ENCODE measurements around the gene WDR64.
"Not testable (repeated sequence)": the region's sequence is repeated elsewhere in the genome, so short reads cannot be mapped to it uniquely, and the experiment has no call there.

WDR64 gene

GRCh38 chr1:241730031-241730430 is 78.0 kb downstream of the WDR64 start:
- H3K27ac ChIP-seq, result no peak overlapping the region
- H3K4me3 ChIP-seq (ENCODE audit: low read depth, low read length), result no peak overlapping the region
- TF ChIP-seq CTCF (IDR thresholded peaks at IDR 0.05; ENCODE audit: low read depth, low read length, missing control alignments), result no peak
- DNase-seq, result no peak
- H3K27me3 ChIP-seq (replicated peaks), result no peaks in the 10 kb centered on the region
- H3K36me3 ChIP-seq (replicated peaks), result no peaks in the 10 kb centered on the region
- in situ Hi-C loops (cut with HindIII; ENCODE audit: low pct_ligation_motif_present, low sequenced_read_pairs), result no loop called here

- Histone ChIP-seq H3K27me3 (replicated peaks) (no peaks in the 10 kb centered on the region), H3K36me3 (replicated peaks) (no peaks in the 10 kb centered on the region), H3K4me3 (ENCODE audit: low read depth, low read length) (no peak overlapping the region), H3K27ac (no peak overlapping the region)
- DNase-seq, result no peak
- TF ChIP-seq CTCF (IDR thresholded peaks at IDR 0.05; ENCODE audit: low read depth, low read length, missing control alignments), result no peak
- in situ Hi-C loops (cut with HindIII; ENCODE audit: low pct_ligation_motif_present, low sequenced_read_pairs), result no loop called here
Measured at GRCh38 chr1:241733899-241734298, 81.8 kb downstream of the WDR64 start.

GRCh38 chr1:241734533-241734932 is 82.5 kb downstream of the WDR64 start:
- no peaks in the 10 kb centered on the region for H3K36me3 ChIP-seq (replicated peaks)
- no peak for TF ChIP-seq CTCF (IDR thresholded peaks at IDR 0.05; ENCODE audit: low read depth, low read length, missing control alignments)

GRCh38 chr1:241735493-241735926 is 83.4 kb downstream of the WDR64 start:
- H3K27me3 ChIP-seq (replicated peaks); H3K27ac ChIP-seq; in situ Hi-C loops (cut with HindIII; ENCODE audit: low pct_ligation_motif_present, low sequenced_read_pairs); H3K4me3 ChIP-seq (ENCODE audit: low read depth, low read length); H3K36me3 ChIP-seq (replicated peaks); DNase-seq: not testable (repeated sequence)

More at GRCh38 chr1:241734533-241734932, 82.5 kb downstream of the WDR64 start:
- Histone ChIP-seq H3K27me3 (replicated peaks) (no peaks in the 10 kb centered on the region), H3K27ac (no peak overlapping the region), H3K4me3 (ENCODE audit: low read depth, low read length) (no peak overlapping the region)
- DNase-seq, result no peak
- in situ Hi-C loops (cut with HindIII; ENCODE audit: low pct_ligation_motif_present, low sequenced_read_pairs), result no loop called here

GRCh38 chr1:241736387-241736786 is 84.3 kb downstream of the WDR64 start:
- Histone ChIP-seq H3K4me3 (ENCODE audit: low read depth, low read length) (no peak overlapping the region), H3K36me3 (replicated peaks) (no peaks in the 10 kb centered on the region), H3K27ac (no peak overlapping the region), H3K27me3 (replicated peaks) (no peaks in the 10 kb centered on the region)
- in situ Hi-C loops (cut with HindIII; ENCODE audit: low pct_ligation_motif_present, low sequenced_read_pairs), result no loop called here
- TF ChIP-seq CTCF (IDR thresholded peaks at IDR 0.05; ENCODE audit: low read depth, low read length, missing control alignments), result no peak
- DNase-seq, result no peak

GRCh38 chr1:241738284-241739078 is 86.4 kb downstream of the WDR64 start:
- no peak for TF ChIP-seq CTCF (IDR thresholded peaks at IDR 0.05; ENCODE audit: low read depth, low read length, missing control alignments)
- in situ Hi-C loops (cut with HindIII; ENCODE audit: low pct_ligation_motif_present, low sequenced_read_pairs), result no loop called here

More at GRCh38 chr1:241738284-241739078, 86.4 kb downstream of the WDR64 start:
- Histone ChIP-seq H3K4me3 (ENCODE audit: low read depth, low read length) (no peak overlapping the region), H3K27ac (no peak overlapping the region), H3K27me3 (replicated peaks) (no peaks in the 10 kb centered on the region), H3K36me3 (replicated peaks) (no peaks in the 10 kb centered on the region)
- no peak for DNase-seq

Data from brain microvascular endothelial cell (primary cell).